GM18526 (cell line): Measurements from ENCODE around the gene MYH9.

Experiments
- POLR2A ChIP-seq: IDR thresholded peaks from 3 replicates; pipeline ENCODE4 v1.6.1; 2011; ENCODE audit not compliant: insufficient read length; ENCODE audit errors: extremely low read depth

Gene MYH9

GRCh38 chr22:36308880-36309279, 78.9 kb downstream of the MYH9 start:
- TF ChIP-seq POLR2A, result no peak

GRCh38 chr22:36306227-36306626, 81.5 kb downstream of the MYH9 start:
- TF ChIP-seq POLR2A, result no peak

- no peak for TF ChIP-seq POLR2A
Measured at GRCh38 chr22:36305813-36306212, 82.0 kb downstream of the MYH9 start.

- TF ChIP-seq POLR2A, result no peak
Measured at GRCh38 chr22:36304429-36304828, 83.3 kb downstream of the MYH9 start.

GRCh38 chr22:36303874-36304273, 83.9 kb downstream of the MYH9 start:
- TF ChIP-seq POLR2A, result no peak

GRCh38 chr22:36303115-36303467, 84.7 kb downstream of the MYH9 start:
- TF ChIP-seq POLR2A, result no peak

- TF ChIP-seq POLR2A, result no peak
Measured at GRCh38 chr22:36302439-36303114, 85.2 kb downstream of the MYH9 start.

GRCh38 chr22:36301851-36302250, 85.9 kb downstream of the MYH9 start:
- no peak for TF ChIP-seq POLR2A

- TF ChIP-seq POLR2A, result no peak
Measured at GRCh38 chr22:36301384-36301828, 86.4 kb downstream of the MYH9 start.

- no peak for TF ChIP-seq POLR2A
Measured at GRCh38 chr22:36300396-36301212, 87.2 kb downstream of the MYH9 start.

- TF ChIP-seq POLR2A, result no peak
Measured at GRCh38 chr22:36299911-36300310, 87.9 kb downstream of the MYH9 start.

- TF ChIP-seq POLR2A, result no peak
Measured at GRCh38 chr22:36299295-36299694, 88.5 kb downstream of the MYH9 start.

- TF ChIP-seq POLR2A, result no peak
Measured at GRCh38 chr22:36298601-36299000, 89.2 kb downstream of the MYH9 start.

GRCh38 chr22:36298118-36298517, 89.6 kb downstream of the MYH9 start:
- no peak for TF ChIP-seq POLR2A

GRCh38 chr22:36297568-36297967, 90.2 kb downstream of the MYH9 start:
- no peak for TF ChIP-seq POLR2A

GRCh38 chr22:36296690-36297089, 91.1 kb downstream of the MYH9 start:
- no peak for TF ChIP-seq POLR2A
